PC-9 (cell line): ENCODE measurements around the gene LIPC.

Source experiments
- CTCF ChIP-seq: fragments of 200-600 bp; sonication (generic); conservative IDR thresholded peaks from 2 replicates; pipeline ENCODE4 v1.6.1; 2017; ENCODE audit warnings: mixed run types, antibody characterized with exemption, mild to moderate bottlenecking, moderate library complexity
- EZH2 ChIP-seq: fragments of 200-600 bp; sonication (generic); IDR thresholded peaks from 2 replicates; pipeline ENCODE4 v1.8.0; 2017; ENCODE audit warnings: antibody characterized with exemption, low read depth

GRCh38 chr15:58590236-58590635 lies 158.4 kb downstream of the LIPC start:
- TF ChIP-seq CTCF, result no peak
- TF ChIP-seq EZH2, result no peak
